Measurements from ENCODE around the gene ARHGAP4. TPM values are rescaled to one million over a fixed set of nuclear protein-coding genes. Genes with fewer than 3 reads are reported as not detected.

ARHGAP4 gene
- total RNA-seq, 1 experiment from 2014 or later, result 67.4 TPM

DNA sequence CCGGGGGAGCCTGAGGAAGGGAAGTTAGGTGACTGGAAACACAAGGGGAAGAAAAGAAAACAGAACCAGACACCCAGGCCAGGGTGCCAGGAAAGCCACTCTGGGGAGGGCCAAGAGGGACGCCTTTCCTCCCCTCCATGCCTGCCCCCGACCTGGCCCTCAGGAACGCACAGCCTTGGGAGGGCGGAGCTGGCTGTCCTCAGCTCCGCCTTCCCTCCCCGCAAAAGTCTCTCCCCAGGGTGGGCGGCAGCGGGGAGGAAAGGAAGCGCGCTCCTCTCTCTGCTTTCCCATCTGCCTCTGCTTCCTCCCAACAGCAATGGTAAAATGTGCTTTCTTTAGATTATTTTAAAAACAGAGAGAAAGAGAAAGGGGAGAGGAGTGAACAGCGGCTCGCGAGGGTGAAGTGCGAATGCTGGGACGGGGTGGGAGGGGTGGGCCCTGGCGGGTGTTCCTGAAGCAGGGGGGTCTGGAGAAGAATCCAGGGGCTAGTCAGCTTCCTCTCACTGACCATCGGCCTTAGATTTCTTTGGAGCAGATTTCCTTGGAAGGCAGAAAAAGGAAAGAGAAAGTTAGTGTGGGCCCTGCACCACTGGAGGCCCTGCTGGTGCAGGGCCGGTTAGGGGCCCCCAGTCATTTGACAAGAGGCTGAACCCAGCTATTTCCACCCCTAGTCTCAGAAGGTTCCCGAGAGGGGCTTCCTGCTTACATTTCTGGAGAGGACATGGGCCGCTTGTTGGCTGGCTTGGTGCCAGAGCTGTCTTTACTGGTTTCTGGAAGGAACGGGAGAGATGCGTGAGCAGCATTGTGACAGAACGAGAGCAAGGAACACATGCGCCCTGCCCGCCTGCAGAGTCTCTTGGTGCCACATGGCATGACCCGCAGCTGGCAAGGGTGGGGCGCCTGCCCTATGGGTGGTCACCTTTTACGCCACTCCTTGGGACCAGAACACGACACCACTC, 23.1 kb upstream of the ARHGAP4 start:
- H3K79me2 ChIP-seq (ENCODE audit: insufficient read depth, low read length), result no peaks in the 10 kb centered on the region; the same call in 1 of the 2 replicates
- H4K20me1 ChIP-seq (ENCODE audit: insufficient read depth), result no peaks in the 10 kb centered on the region
- H3K4me1 ChIP-seq (ENCODE audit: control insufficient read depth in 1 of 2, insufficient read depth in 2 of 2, low read length in 2 of 2), result no peaks in the 10 kb centered on the region; a peak in 1 of 4 replicates
- H3K4me2 ChIP-seq (ENCODE audit: low read length), result no peak overlapping the region
- H3K9me3 ChIP-seq (ENCODE audit: control insufficient read depth in 1 of 2, insufficient read depth in 1 of 2, low read depth in 1 of 2, low read length in 2 of 2), result no peaks in the 10 kb centered on the region
- H2AFZ ChIP-seq (ENCODE audit: low read depth, low read length, poor library complexity, severe bottlenecking), result no peak overlapping the region
- no peak for ATAC-seq
- intact Hi-C loops (cut with micrococcal nuclease), result no loop called here
- RAD21 ChIA-PET (ENCODE audit: low non-redundant PET in 1 of 2, low total read pairs in 2 of 2, uncharacterized antibody in 2 of 2, unreplicated experiment in 2 of 2), result no interaction called here
- no peaks in the 10 kb centered on the region for H3K27me3 ChIP-seq (ENCODE audit: insufficient read depth, low read length)
- BruUV-seq (replicated peaks), result no TSS peak
- DNase-seq (ENCODE audit: low read depth, low spot score), result no peak
- CTCF ChIA-PET, result no interaction called here
- H3K9me2 ChIP-seq (ENCODE audit: insufficient read depth), result no peaks in the 10 kb centered on the region
- TF ChIP-seq, protein P1, sequence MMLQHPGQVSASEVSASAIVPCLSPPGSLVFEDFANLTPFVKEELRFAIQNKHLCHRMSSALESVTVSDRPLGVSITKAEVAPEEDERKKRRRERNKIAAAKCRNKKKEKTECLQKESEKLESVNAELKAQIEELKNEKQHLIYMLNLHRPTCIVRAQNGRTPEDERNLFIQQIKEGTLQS (IDR thresholded peaks at IDR 0.05), result no peak
- TF ChIP-seq ZFX (IDR thresholded peaks at IDR 0.05) (no peak), POLR2A (IDR thresholded peaks at IDR 0.05; ENCODE audit: borderline replicate concordance, extremely low read depth, insufficient read depth, insufficient read length) (no peak), TCF7L2 (IDR thresholded peaks at IDR 0.05; ENCODE audit: borderline replicate concordance, extremely low read depth, insufficient read depth, insufficient read length) (no peak), RAD21 (IDR thresholded peaks at IDR 0.05; ENCODE audit: low read depth) (no peak), EGR1 (IDR thresholded peaks at IDR 0.05; ENCODE audit: low read depth) (no peak), SIN3A (IDR thresholded peaks at IDR 0.05; ENCODE audit: low read depth) (no peak), SRF (IDR thresholded peaks at IDR 0.05; ENCODE audit: low read depth) (no peak), JUND (IDR thresholded peaks at IDR 0.05) (no peak), EZH2 (IDR thresholded peaks at IDR 0.05) (no peak), ZNF274 (IDR thresholded peaks at IDR 0.05; ENCODE audit: low read depth, low read length) (no peak), SP1 (IDR thresholded peaks at IDR 0.05; ENCODE audit: low read depth) (no peak), CEBPB (IDR thresholded peaks at IDR 0.05; ENCODE audit: low read depth) (no peak), ELF1 (IDR thresholded peaks at IDR 0.05; ENCODE audit: borderline replicate concordance, low read depth) (no peak)
- TF ChIP-seq, protein P2, sequence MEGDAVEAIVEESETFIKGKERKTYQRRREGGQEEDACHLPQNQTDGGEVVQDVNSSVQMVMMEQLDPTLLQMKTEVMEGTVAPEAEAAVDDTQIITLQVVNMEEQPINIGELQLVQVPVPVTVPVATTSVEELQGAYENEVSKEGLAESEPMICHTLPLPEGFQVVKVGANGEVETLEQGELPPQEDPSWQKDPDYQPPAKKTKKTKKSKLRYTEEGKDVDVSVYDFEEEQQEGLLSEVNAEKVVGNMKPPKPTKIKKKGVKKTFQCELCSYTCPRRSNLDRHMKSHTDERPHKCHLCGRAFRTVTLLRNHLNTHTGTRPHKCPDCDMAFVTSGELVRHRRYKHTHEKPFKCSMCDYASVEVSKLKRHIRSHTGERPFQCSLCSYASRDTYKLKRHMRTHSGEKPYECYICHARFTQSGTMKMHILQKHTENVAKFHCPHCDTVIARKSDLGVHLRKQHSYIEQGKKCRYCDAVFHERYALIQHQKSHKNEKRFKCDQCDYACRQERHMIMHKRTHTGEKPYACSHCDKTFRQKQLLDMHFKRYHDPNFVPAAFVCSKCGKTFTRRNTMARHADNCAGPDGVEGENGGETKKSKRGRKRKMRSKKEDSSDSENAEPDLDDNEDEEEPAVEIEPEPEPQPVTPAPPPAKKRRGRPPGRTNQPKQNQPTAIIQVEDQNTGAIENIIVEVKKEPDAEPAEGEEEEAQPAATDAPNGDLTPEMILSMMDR (IDR thresholded peaks at IDR 0.05 in 2 of 3, conservative IDR thresholded peaks at IDR 0.05 in 1 of 3; ENCODE audit: borderline replicate concordance in 1 of 3, insufficient read depth in 1 of 3, low read depth in 2 of 3, low read length in 2 of 3), result no peak
- TF ChIP-seq, protein P3, sequence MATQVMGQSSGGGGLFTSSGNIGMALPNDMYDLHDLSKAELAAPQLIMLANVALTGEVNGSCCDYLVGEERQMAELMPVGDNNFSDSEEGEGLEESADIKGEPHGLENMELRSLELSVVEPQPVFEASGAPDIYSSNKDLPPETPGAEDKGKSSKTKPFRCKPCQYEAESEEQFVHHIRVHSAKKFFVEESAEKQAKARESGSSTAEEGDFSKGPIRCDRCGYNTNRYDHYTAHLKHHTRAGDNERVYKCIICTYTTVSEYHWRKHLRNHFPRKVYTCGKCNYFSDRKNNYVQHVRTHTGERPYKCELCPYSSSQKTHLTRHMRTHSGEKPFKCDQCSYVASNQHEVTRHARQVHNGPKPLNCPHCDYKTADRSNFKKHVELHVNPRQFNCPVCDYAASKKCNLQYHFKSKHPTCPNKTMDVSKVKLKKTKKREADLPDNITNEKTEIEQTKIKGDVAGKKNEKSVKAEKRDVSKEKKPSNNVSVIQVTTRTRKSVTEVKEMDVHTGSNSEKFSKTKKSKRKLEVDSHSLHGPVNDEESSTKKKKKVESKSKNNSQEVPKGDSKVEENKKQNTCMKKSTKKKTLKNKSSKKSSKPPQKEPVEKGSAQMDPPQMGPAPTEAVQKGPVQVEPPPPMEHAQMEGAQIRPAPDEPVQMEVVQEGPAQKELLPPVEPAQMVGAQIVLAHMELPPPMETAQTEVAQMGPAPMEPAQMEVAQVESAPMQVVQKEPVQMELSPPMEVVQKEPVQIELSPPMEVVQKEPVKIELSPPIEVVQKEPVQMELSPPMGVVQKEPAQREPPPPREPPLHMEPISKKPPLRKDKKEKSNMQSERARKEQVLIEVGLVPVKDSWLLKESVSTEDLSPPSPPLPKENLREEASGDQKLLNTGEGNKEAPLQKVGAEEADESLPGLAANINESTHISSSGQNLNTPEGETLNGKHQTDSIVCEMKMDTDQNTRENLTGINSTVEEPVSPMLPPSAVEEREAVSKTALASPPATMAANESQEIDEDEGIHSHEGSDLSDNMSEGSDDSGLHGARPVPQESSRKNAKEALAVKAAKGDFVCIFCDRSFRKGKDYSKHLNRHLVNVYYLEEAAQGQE (IDR thresholded peaks at IDR 0.05; ENCODE audit: low read depth), result no peak
- TF ChIP-seq, protein P4, sequence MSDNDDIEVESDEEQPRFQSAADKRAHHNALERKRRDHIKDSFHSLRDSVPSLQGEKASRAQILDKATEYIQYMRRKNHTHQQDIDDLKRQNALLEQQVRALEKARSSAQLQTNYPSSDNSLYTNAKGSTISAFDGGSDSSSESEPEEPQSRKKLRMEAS (IDR thresholded peaks at IDR 0.05), result no peak
- TF ChIP-seq, protein P5, sequence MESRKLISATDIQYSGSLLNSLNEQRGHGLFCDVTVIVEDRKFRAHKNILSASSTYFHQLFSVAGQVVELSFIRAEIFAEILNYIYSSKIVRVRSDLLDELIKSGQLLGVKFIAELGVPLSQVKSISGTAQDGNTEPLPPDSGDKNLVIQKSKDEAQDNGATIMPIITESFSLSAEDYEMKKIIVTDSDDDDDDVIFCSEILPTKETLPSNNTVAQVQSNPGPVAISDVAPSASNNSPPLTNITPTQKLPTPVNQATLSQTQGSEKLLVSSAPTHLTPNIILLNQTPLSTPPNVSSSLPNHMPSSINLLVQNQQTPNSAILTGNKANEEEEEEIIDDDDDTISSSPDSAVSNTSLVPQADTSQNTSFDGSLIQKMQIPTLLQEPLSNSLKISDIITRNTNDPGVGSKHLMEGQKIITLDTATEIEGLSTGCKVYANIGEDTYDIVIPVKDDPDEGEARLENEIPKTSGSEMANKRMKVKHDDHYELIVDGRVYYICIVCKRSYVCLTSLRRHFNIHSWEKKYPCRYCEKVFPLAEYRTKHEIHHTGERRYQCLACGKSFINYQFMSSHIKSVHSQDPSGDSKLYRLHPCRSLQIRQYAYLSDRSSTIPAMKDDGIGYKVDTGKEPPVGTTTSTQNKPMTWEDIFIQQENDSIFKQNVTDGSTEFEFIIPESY (IDR thresholded peaks at IDR 0.05; ENCODE audit: extremely low read depth, insufficient replicate concordance, low read length), result no peak
- H3K36me3 ChIP-seq (ENCODE audit: control insufficient read depth in 1 of 2, insufficient read depth in 2 of 2, low read length in 2 of 2), result peaks cover 0 to 14% of the 10 kb centered on the region in 2 experiments; a peak in 1 of 4 replicates
- H3K9ac ChIP-seq (ENCODE audit: low read length), result no peak overlapping the region
- POLR2A ChIA-PET, result no interaction called here
- H3K4me3 ChIP-seq (replicated peaks in 1 of 2; ENCODE audit: low read depth in 1 of 2, low read length in 2 of 2), result no peak overlapping the region
- H3K27ac ChIP-seq (ENCODE audit: low read depth, low read length), result no peak overlapping the region
